CD14-positive monocyte (primary cell): ENCODE results near the gene IKBIP. TPM values are rescaled to one million over a fixed set of nuclear protein-coding genes. Genes with fewer than 3 reads are reported as not detected.
"Not testable (repeated sequence)": the region's sequence is repeated elsewhere in the genome, so short reads cannot be mapped to it uniquely, and the experiment has no call there.

ENCODE experiments used
- DNase-seq, 3 donors: peaks; one replicate each; pipeline ENCODE4 v3.0.0-alpha.2; 2011 to 2022
- H2AFZ ChIP-seq: 2 replicates; pipeline ENCODE4 v1.6.0; 2012; ENCODE audit warnings: mild to moderate bottlenecking, low read depth, low read length, inconsistent platforms; ENCODE audit not compliant: insufficient read depth, poor library complexity, severe bottlenecking
- H3K27ac ChIP-seq, 2 donors: 1 replicate in 1 of 2; 2 replicates in 1 of 2; pipeline ENCODE4 v1.5.1; 2012 to 2013; ENCODE audit warnings: low read length in 2 of 2, control low read depth in 1 of 2, inconsistent platforms in 1 of 2, low read depth in 1 of 2, mild to moderate bottlenecking in 1 of 2
- H3K27me3 ChIP-seq, 2 donors: one replicate each; pipeline versions ENCODE4 v1.6.0 to v1.6.1; 2011 to 2013; ENCODE audit warnings: low read length in 2 of 2; ENCODE audit not compliant: control insufficient read depth in 2 of 2, insufficient read depth in 2 of 2
- H3K36me3 ChIP-seq, 2 donors: replicated peaks in 1 of 2; 1 replicate in 1 of 2; 2 replicates in 1 of 2; pipeline versions ENCODE4 v1.5.1 to v1.6.1; 2012 to 2013; ENCODE audit warnings: low read length in 2 of 2, control low read depth in 1 of 2, inconsistent platforms in 1 of 2, mild to moderate bottlenecking in 1 of 2; ENCODE audit not compliant: insufficient read depth in 2 of 2, control insufficient read depth in 1 of 2
- H3K4me1 ChIP-seq, 2 donors: 1 replicate in 1 of 2; 2 replicates in 1 of 2; pipeline versions ENCODE4 v1.5.1 to v1.6.1; 2012 to 2013; ENCODE audit warnings: low read length in 2 of 2, control low read depth in 1 of 2, inconsistent platforms in 1 of 2, mild to moderate bottlenecking in 1 of 2, moderate library complexity in 1 of 2; ENCODE audit not compliant: insufficient read depth in 2 of 2, control insufficient read depth in 1 of 2
- H3K4me2 ChIP-seq: replicated peaks from 2 replicates; pipeline ENCODE3; 2012; ENCODE audit warnings: low read length, moderate library complexity, mild to moderate bottlenecking; ENCODE audit not compliant: poor library complexity, severe bottlenecking; ENCODE audit errors: extremely low read depth
- H3K4me3 ChIP-seq, 3 experiments: fragments of 200-600 bp in 1 of 3; sonication (generic) in 1 of 3; replicated peaks in 1 of 3; 1 replicate in 2 of 3; 2 replicates in 1 of 3; pipeline ENCODE4 v1.5.1; 2011 to 2013; ENCODE audit warnings: low read length in 3 of 3, mild to moderate bottlenecking in 3 of 3, control low read depth in 2 of 3, low read depth in 2 of 3, inconsistent platforms in 1 of 3, moderate library complexity in 1 of 3
- H3K79me2 ChIP-seq: 2 replicates; pipeline ENCODE4 v1.6.0; 2012; ENCODE audit warnings: mild to moderate bottlenecking, control low read depth, inconsistent platforms, low read length, moderate library complexity; ENCODE audit not compliant: insufficient read depth
- H3K9ac ChIP-seq: 2 replicates; pipeline ENCODE4 v1.6.0; 2017; ENCODE audit warnings: low read length, mild to moderate bottlenecking; ENCODE audit not compliant: insufficient read depth, poor library complexity, severe bottlenecking
- H3K9me3 ChIP-seq, 2 donors: replicated peaks in 1 of 2; 1 replicate in 1 of 2; 2 replicates in 1 of 2; pipeline versions ENCODE4 v1.5.1 to v1.6.1; 2012 to 2013; ENCODE audit warnings: low read length in 2 of 2, control low read depth in 1 of 2; ENCODE audit not compliant: control insufficient read depth in 1 of 2, insufficient read depth in 1 of 2
- H4K20me1 ChIP-seq: 2 replicates; pipeline ENCODE4 v1.6.0; 2012; ENCODE audit warnings: mild to moderate bottlenecking, low read length, control low read depth, moderate library complexity; ENCODE audit not compliant: insufficient read depth
- H3K27ac Mint-ChIP-seq, 7 donors: one replicate each; pipeline ENCODE4 v1.8.0; 2020; ENCODE audit warnings: mild to moderate bottlenecking in 7 of 7, mixed read lengths in 7 of 7, moderate library complexity in 6 of 7, inconsistent platforms in 2 of 7
- H3K27me3 Mint-ChIP-seq, 3 donors: one replicate each; pipeline ENCODE4 v1.8.0; 2021 to 2022; ENCODE audit warnings: low read depth in 3 of 3, mild to moderate bottlenecking in 3 of 3, mixed read lengths in 3 of 3, moderate library complexity in 3 of 3, inconsistent platforms in 1 of 3
- H3K36me3 Mint-ChIP-seq, 2 donors: one replicate each; pipeline ENCODE4 v1.8.0; 2020; ENCODE audit warnings: mixed read lengths in 2 of 2, inconsistent platforms in 1 of 2, mild to moderate bottlenecking in 1 of 2
- H3K4me1 Mint-ChIP-seq: one replicate; pipeline ENCODE4 v1.8.0; 2020; ENCODE audit warnings: mild to moderate bottlenecking, mixed read lengths
- H3K4me3 Mint-ChIP-seq, 2 donors: one replicate each; pipeline ENCODE4 v1.8.0; 2020; ENCODE audit warnings: mild to moderate bottlenecking in 2 of 2, mixed read lengths in 2 of 2, moderate library complexity in 1 of 2
- H3K9me3 Mint-ChIP-seq, 7 donors: one replicate each; pipeline ENCODE4 v1.8.0; 2020 to 2022; ENCODE audit warnings: mixed read lengths in 7 of 7, mild to moderate bottlenecking in 6 of 7, moderate library complexity in 6 of 7, inconsistent platforms in 2 of 7
- WGBS: methylation state at CpG from one replicate; pipeline ENCODE4 v1.1.5; 2013; ENCODE audit warnings: missing lambda C conversion rate; ENCODE audit not compliant: insufficient coverage; 5-methylcytosine and 5-hydroxymethylcytosine counted together
- intact Hi-C, 2 donors: fragments of 100-400 bp; cut with micrococcal nuclease; formaldehyde crosslinking; loops; one replicate each; pipeline versions ENCODE4 v1.15.0 to v1.15.1; 2023
- polyA plus RNA-seq, 3 donors: library from polyadenylated mRNA; depleted of rRNA in 1 of 3; unstranded in 2 of 3; stranded (reverse) in 1 of 3; fragments of 300-500 nt in 2 of 3; fragments of >200 nt in 1 of 3; fragmentation: Illumina TruSeq in 2 of 3; gene quantifications; 1 replicate in 2 of 3; 2 replicates in 1 of 3; pipeline ENCODE4 v1.2.3, GENCODE V29; 2012 to 2021
- TF ChIP-seq, protein P1 (sequence below): fragments of 200-600 bp; IDR thresholded peaks from one replicate; pipeline ENCODE4 v1.8.0; 2022; ENCODE audit warnings: antibody characterized with exemption, mild to moderate bottlenecking

Gene IKBIP
- polyA plus RNA-seq, 3 donors = 4.6 to 22.1 (median 18.4) TPM

- Mint-ChIP-seq H3K27me3 (peaks cover 1 to 7% (median 2%) of the 10 kb centered on the region in 3 donors), H3K27ac (no peak overlapping the region), H3K4me1 (peaks cover 2% of the 10 kb centered on the region), H3K9me3 (peaks cover 0 to 6% (median 0%) of the 10 kb centered on the region in 7 donors), H3K4me3 (no peak overlapping the region), H3K36me3 (no peaks in the 10 kb centered on the region)
- Histone ChIP-seq H3K4me1 (no peaks in the 10 kb centered on the region), H3K4me3 (no peak overlapping the region), H2AFZ (no peak overlapping the region), H3K79me2 (no peaks in the 10 kb centered on the region), H3K27me3 (no peaks in the 10 kb centered on the region), H3K27ac (no peak overlapping the region), H4K20me1 (no peaks in the 10 kb centered on the region), H3K9me3 (no peaks in the 10 kb centered on the region), H3K4me2 (no peak overlapping the region), H3K36me3 (no peaks in the 10 kb centered on the region), H3K9ac (no peak overlapping the region)
- no peak for DNase-seq
- TF ChIP-seq, protein P1, sequence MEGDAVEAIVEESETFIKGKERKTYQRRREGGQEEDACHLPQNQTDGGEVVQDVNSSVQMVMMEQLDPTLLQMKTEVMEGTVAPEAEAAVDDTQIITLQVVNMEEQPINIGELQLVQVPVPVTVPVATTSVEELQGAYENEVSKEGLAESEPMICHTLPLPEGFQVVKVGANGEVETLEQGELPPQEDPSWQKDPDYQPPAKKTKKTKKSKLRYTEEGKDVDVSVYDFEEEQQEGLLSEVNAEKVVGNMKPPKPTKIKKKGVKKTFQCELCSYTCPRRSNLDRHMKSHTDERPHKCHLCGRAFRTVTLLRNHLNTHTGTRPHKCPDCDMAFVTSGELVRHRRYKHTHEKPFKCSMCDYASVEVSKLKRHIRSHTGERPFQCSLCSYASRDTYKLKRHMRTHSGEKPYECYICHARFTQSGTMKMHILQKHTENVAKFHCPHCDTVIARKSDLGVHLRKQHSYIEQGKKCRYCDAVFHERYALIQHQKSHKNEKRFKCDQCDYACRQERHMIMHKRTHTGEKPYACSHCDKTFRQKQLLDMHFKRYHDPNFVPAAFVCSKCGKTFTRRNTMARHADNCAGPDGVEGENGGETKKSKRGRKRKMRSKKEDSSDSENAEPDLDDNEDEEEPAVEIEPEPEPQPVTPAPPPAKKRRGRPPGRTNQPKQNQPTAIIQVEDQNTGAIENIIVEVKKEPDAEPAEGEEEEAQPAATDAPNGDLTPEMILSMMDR = no peak
- WGBS = no CpG with 5 or more reads among the region's 1 CpG
- intact Hi-C loops = no loop called here
These were observed 66.2 kb downstream of the IKBIP start for GRCh38 chr12:98578392-98578791.

DNA sequence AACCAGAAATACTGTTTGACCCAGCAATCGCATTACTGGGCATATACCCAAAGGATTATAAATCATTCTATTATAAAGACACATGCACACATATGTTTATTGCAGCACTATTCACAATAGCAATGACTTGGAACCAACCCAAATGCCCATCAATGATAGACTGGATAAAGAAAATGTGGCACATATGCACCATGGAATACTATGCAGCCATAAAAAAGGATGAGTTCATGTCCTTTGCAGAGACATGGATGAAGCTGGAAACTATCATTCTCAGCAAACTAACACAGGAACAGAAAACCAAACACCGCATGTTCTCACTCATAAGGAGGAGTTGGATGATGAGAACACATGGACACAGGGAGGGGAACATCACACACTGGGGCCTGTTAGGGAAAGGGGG lies 67.8 kb downstream of the IKBIP start:
- H3K4me2 ChIP-seq, H3K27me3 Mint-ChIP-seq, H3K79me2 ChIP-seq, H3K4me3 Mint-ChIP-seq, H2AFZ ChIP-seq, H3K4me1 ChIP-seq, intact Hi-C loops, H3K9ac ChIP-seq, H3K27me3 ChIP-seq, H3K27ac ChIP-seq, H3K4me3 ChIP-seq, DNase-seq, H4K20me1 ChIP-seq, H3K9me3 Mint-ChIP-seq, H3K36me3 ChIP-seq, H3K36me3 Mint-ChIP-seq, H3K9me3 ChIP-seq, H3K4me1 Mint-ChIP-seq: not testable (repeated sequence)
- WGBS = no CpG with 5 or more reads among the region's 2 CpGs
- peak overlapping the region in 1 of 7 donors; percentile 66 for H3K27ac Mint-ChIP-seq
